Mucosa of descending colon (tissue), 3 donors: Measurements from ENCODE around the gene ATP1B1. TPM values are rescaled to one million over a fixed set of nuclear protein-coding genes. Genes with fewer than 3 reads are reported as not detected.

Experiments used
- ATAC-seq: fragments of 200-7000 bp; cut with Tn5 transposase; one replicate; pipeline ENCODE4 v1.9.1; 2020; ENCODE audit warnings: mild to moderate bottlenecking, moderate library complexity
- DNase-seq, 3 donors: peaks; one replicate each; pipeline ENCODE4 v3.0.0-alpha.2; 2020
- H3K36me3 ChIP-seq: fragments of 200-600 bp; one replicate; pipeline ENCODE4 v1.8.0; 2021; ENCODE audit warnings: low read depth, mild to moderate bottlenecking
- H3K4me1 ChIP-seq: fragments of 200-600 bp; one replicate; pipeline ENCODE4 v1.8.0; 2021; ENCODE audit warnings: low read depth, mild to moderate bottlenecking
- H3K4me3 ChIP-seq: fragments of 200-600 bp; one replicate; pipeline ENCODE4 v1.8.0; 2021; ENCODE audit warnings: mild to moderate bottlenecking
- H3K9me3 ChIP-seq: fragments of 200-600 bp; one replicate; pipeline ENCODE4 v1.8.0; 2021; ENCODE audit warnings: mild to moderate bottlenecking
- intact Hi-C, 2 donors: fragments of 100-400 bp; cut with DNase I in 1 of 2; cut with micrococcal nuclease in 1 of 2; formaldehyde crosslinking; loops; one replicate each; pipeline versions ENCODE4 v1.11.0 to v1.11.1; 2022; cut with DNase I, micrococcal nuclease
- total RNA-seq, 3 donors: library from RNA; stranded (reverse); fragmentation: NEBNext Ultra II Directional in 2 of 3; extraction: Animal tissue kit (Norgen Biotek cat#: 25700) in 2 of 3; gene quantifications; one replicate each; pipeline versions ENCODE4 v1.2.1 to v1.2.4, GENCODE V29; 2021 to 2023
- TF ChIP-seq, protein P1 (sequence below): fragments of 200-600 bp; IDR thresholded peaks from one replicate; pipeline ENCODE4 v1.8.0; 2022; ENCODE audit warnings: antibody characterized with exemption, mild to moderate bottlenecking
- donor health status: DM: no; HTN: no; CAD: no; lungs with moderate emphysema.
- donor health status: DM: no; HTN: no; CAD: no.
- donor health status: DM: no; HTN: yes; CAD: no.

ATP1B1 gene
- total RNA-seq, 3 donors from 2014 or later = 342 to 860 (median 744) TPM

- Histone ChIP-seq H3K4me3 (no peak overlapping the region), H3K4me1 (peaks cover 3% of the 10 kb centered on the region), H3K36me3 (no peaks in the 10 kb centered on the region), H3K9me3 (no peaks in the 10 kb centered on the region)
- ATAC-seq (no peak), DNase-seq (no peak)
- TF ChIP-seq, protein P1, sequence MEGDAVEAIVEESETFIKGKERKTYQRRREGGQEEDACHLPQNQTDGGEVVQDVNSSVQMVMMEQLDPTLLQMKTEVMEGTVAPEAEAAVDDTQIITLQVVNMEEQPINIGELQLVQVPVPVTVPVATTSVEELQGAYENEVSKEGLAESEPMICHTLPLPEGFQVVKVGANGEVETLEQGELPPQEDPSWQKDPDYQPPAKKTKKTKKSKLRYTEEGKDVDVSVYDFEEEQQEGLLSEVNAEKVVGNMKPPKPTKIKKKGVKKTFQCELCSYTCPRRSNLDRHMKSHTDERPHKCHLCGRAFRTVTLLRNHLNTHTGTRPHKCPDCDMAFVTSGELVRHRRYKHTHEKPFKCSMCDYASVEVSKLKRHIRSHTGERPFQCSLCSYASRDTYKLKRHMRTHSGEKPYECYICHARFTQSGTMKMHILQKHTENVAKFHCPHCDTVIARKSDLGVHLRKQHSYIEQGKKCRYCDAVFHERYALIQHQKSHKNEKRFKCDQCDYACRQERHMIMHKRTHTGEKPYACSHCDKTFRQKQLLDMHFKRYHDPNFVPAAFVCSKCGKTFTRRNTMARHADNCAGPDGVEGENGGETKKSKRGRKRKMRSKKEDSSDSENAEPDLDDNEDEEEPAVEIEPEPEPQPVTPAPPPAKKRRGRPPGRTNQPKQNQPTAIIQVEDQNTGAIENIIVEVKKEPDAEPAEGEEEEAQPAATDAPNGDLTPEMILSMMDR = no peak
- intact Hi-C loops = no loop called here
These were observed 24.9 kb upstream of the ATP1B1 start for GRCh38 chr1:169081503-169082123.

- DNase-seq = no peak
- Histone ChIP-seq H3K36me3 (no peaks in the 10 kb centered on the region), H3K4me3 (no peak overlapping the region), H3K4me1 (peaks cover 16% of the 10 kb centered on the region), H3K9me3 (no peaks in the 10 kb centered on the region)
- TF ChIP-seq, protein P1 = no peak
- no peak for ATAC-seq
- intact Hi-C loops = no loop called here
These were observed 20.6 kb upstream of the ATP1B1 start for GRCh38 chr1:169085911-169086310.

DNA sequence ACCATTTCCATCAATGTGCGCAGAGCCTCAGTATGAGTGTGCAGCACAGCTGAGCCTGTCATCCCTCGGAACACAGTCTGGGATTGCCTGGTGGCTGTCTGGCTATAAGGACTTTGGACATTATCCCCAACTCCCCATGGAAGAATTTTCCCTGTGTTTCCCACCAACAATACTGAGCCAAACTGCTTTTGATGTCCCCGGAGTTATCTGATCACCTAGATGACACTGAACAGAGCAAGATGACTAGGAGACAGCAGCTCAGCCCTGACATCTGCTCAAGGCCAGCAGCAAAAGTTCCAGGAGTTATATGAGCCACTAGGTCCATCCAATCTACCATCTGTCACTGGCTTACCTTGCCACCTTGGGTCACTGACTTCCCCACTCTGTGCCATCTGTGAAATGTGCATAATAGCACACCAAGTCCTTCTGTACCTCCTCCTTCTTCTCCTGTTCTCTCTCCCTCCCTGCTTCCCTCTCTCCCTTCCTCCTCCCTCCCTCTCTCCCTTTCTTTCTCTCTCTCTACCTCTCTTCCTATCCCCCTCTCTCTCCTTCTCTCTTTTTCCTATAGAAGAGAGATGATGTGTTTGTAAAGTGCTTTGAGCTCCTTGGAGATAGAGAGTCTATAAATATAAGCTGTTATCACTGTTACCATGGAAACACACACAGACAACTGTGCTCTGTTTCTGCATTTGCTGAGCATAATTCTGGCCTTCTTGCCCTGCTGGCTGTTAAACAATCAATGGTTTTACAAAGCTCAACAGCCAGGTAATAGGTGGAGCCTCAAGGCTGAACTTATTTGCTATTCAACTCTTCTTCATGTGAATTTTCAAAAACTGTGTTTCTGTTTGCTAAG is 19.7 kb upstream of the ATP1B1 start:
- peak; percentile 86 for ATAC-seq
- H3K4me1 ChIP-seq = peaks cover 16% of the 10 kb centered on the region
- DNase-seq = peak in 1 of 3 donors; percentile 31
- no peaks in the 10 kb centered on the region for H3K9me3 ChIP-seq
- intact Hi-C loops = no loop called here
- H3K36me3 ChIP-seq = no peaks in the 10 kb centered on the region
- TF ChIP-seq, protein P1 = no peak
- no peak overlapping the region for H3K4me3 ChIP-seq

DNA sequence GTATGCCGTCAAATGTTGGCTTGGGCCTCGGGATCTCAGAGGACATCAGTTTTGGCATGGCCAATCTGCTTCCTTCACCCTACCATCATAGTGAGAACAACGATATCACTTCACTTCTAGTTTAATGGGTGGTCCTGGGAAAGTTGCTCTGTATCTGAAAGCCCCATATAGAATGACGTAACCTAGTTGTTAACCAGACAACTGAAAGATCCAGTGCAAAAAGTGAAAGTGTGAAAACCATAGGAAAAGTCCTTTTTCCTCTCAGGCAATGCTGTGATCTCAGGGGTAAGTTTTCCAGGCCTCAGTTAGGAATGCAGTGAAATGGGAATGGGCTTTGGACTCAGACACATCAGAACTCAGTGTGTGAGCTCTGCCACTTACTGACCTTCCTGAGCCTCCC is 18.6 kb upstream of the ATP1B1 start:
- ATAC-seq (no peak), DNase-seq (no peak)
- Histone ChIP-seq H3K36me3 (no peaks in the 10 kb centered on the region), H3K4me1 (peaks cover 16% of the 10 kb centered on the region), H3K9me3 (no peaks in the 10 kb centered on the region), H3K4me3 (no peak overlapping the region)
- intact Hi-C loops = no loop called here
- TF ChIP-seq, protein P1 = no peak

- Histone ChIP-seq H3K36me3 (no peaks in the 10 kb centered on the region), H3K4me3 (no peak overlapping the region), H3K9me3 (no peaks in the 10 kb centered on the region), H3K4me1 (peaks cover 19% of the 10 kb centered on the region)
- intact Hi-C loops = no loop called here
- TF ChIP-seq, protein P1 = no peak
- DNase-seq (no peak), ATAC-seq (no peak)
These were observed 16.7 kb upstream of the ATP1B1 start for GRCh38 chr1:169089776-169090175.
